Breast epithelium (tissue), 3 donors: Measurements from ENCODE around the gene TMEM270.
"Not testable (repeated sequence)": the region's sequence is repeated elsewhere in the genome, so short reads cannot be mapped to it uniquely, and the experiment has no call there.

Source experiments
- CTCF ChIP-seq, 3 donors: fragments of 450-650 bp; IDR thresholded peaks; one replicate each; pipeline ENCODE4 v1.5.1; 2016 to 2017; ENCODE audit warnings: antibody characterized with exemption in 3 of 3, mild to moderate bottlenecking in 3 of 3, moderate library complexity in 3 of 3
- POLR2A ChIP-seq: fragments of 450-650 bp; IDR thresholded peaks from one replicate; pipeline ENCODE4 v1.6.1; 2016; ENCODE audit warnings: antibody characterized with exemption, mild to moderate bottlenecking, moderate library complexity
- POLR2AphosphoS5 ChIP-seq, 3 donors: sonication (generic); formaldehyde crosslinking; IDR thresholded peaks; one replicate each; pipeline ENCODE4 v1.6.1; 2017; ENCODE audit warnings: antibody characterized with exemption in 3 of 3

- TF ChIP-seq POLR2A; CTCF (IDR thresholded peaks at IDR 0.05); POLR2AphosphoS5 (IDR thresholded peaks at IDR 0.05): not testable (repeated sequence)
Measured at GRCh38 chr7:73845701-73846195, 15.2 kb upstream of the TMEM270 start.
